Fibroblast of villous mesenchyme (primary cell): ENCODE data around the gene ZNF148. TPM values are rescaled to one million over a fixed set of nuclear protein-coding genes. Genes with fewer than 3 reads are reported as not detected.

Experiments used
- DNase-seq: peaks from one replicate; pipeline ENCODE4 v3.0.0-alpha.2; 2010; ENCODE audit warnings: low read depth
- H3K4me3 ChIP-seq: 2 replicates; pipeline ENCODE4 v1.5.1; 2011; ENCODE audit warnings: low read depth, mild to moderate bottlenecking, low read length
- CTCF ChIP-seq: IDR thresholded peaks from 2 replicates; pipeline ENCODE4 v1.5.1; 2012; ENCODE audit warnings: low read depth, mild to moderate bottlenecking, low read length; ENCODE audit not compliant: insufficient read depth
- total RNA-seq: library from RNA; depleted of rRNA; stranded (reverse); fragments of >200 nt; gene quantifications from 2 replicates; pipeline ENCODE4 v1.2.3, GENCODE V29; 2012

Gene ZNF148
- total RNA-seq, 1 donor = 42.7 TPM

GRCh38 chr3:125191730-125192129, 183.4 kb downstream of the ZNF148 start:
- DNase-seq = no peak
- H3K4me3 ChIP-seq = no peak overlapping the region
- no peak for TF ChIP-seq CTCF

- no peak overlapping the region for H3K4me3 ChIP-seq
- no peak for TF ChIP-seq CTCF
- DNase-seq = peak; percentile 27
These were observed 183.9 kb downstream of the ZNF148 start for GRCh38 chr3:125191256-125191655.

GRCh38 chr3:125190786-125191185, 184.3 kb downstream of the ZNF148 start:
- TF ChIP-seq CTCF = no peak
- no peak for DNase-seq
- no peak overlapping the region for H3K4me3 ChIP-seq

- no peak for TF ChIP-seq CTCF
- no peak overlapping the region for H3K4me3 ChIP-seq
- no peak for DNase-seq
These were observed 185.6 kb downstream of the ZNF148 start for GRCh38 chr3:125189378-125190165.

GRCh38 chr3:125188955-125189354, 186.2 kb downstream of the ZNF148 start:
- no peak for DNase-seq
- H3K4me3 ChIP-seq = no peak overlapping the region
- no peak for TF ChIP-seq CTCF

- no peak for DNase-seq
- no peak for TF ChIP-seq CTCF
- H3K4me3 ChIP-seq = no peak overlapping the region
These were observed 187.6 kb downstream of the ZNF148 start for GRCh38 chr3:125187599-125187910.
